ENCODE measurements around the gene RNF149.
"Not testable (repeated sequence)": the region's sequence is repeated elsewhere in the genome, so short reads cannot be mapped to it uniquely, and the experiment has no call there.

The RNF149 gene

DNA sequence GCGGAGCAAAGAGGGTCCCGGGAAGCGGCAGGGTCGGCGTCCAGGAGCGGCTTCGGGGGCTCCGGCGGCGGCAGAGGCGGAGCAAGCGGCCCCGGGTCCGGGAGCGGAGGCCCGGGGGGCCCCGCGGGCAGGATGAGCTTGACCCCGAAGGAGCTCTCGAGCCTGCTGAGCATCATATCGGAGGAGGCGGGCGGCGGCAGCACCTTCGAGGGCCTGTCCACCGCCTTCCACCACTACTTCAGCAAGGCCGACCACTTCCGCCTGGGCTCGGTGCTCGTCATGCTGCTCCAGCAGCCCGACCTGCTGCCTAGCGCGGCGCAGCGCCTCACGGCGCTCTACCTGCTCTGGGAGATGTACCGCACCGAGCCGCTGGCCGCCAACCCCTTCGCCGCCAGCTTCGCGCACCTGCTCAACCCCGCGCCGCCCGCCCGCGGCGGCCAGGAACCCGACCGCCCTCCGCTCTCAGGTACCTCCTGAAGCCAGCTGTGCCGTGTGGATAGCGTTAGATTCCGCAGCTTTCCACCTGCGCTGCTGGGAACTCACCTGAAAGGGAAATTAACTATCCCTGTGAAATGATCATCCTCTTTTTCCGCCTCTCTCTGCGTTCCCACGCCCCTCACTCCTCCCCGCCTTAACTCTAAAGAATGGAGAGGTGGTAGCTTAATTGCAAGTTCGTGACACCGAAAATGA is 55.3 kb downstream of the RNF149 start:
- peak; percentile 48 for DNase-seq

GRCh38 chr2:101252408-101253012 is 56.0 kb downstream of the RNF149 start, which contains the start of gene CNOT11:
TSS of gene CNOT11 (plus strand) at chr2:101252886. CDS start at chr2:101252965, 79 bp downstream.
- DNase-seq, result peak; percentile 95

GRCh38 chr2:101251844-101252407 is 56.6 kb downstream of the RNF149 start:
- DNase-seq, result peak; percentile 80

DNA sequence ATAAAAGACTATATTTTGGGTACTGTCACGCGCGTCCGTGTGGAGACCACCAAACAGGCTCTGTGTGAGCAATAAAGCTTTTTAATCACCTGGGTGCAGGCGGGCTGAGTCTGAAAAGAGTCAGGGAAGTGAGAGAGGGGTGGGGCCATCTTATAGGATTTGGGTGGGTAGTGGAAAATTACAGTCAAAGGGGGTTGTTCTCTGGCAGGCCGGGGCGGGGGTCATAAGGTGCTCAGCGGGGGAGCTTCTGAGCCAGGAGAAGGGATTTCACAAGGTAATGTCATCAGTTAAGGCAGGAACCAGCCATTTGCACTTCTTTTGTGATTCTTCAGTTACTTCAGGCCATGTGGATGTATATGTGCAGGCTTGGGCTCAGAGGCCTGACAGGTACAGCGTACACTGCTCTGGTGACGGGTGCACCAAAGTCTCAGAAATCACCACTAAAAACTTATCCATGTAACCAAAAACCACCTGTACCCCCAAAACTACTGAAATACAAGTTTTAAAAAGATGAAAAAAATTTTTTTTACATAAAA is 57.2 kb downstream of the RNF149 start:
- DNase-seq, result not testable (repeated sequence)

DNA sequence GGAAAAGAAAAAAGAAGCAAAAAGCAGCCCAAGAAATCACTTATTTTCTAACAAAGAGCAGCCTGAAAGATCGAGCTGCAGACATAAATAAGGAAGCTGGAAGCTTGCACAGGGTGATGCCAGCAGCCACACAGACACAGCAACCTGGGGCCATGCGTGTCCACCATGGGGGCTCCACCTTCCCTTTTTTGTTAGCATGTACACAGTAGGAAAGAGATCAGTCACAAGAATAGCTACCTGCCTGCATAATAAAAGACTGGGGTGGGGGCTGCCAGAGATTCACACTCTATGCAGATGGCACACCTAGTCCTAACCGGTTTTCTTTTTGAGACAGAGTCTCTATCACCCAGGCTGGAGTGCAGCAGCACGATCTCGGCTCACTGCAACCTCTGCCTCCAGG is 58.7 kb downstream of the RNF149 start:
- DNase-seq, result no peak

DNA sequence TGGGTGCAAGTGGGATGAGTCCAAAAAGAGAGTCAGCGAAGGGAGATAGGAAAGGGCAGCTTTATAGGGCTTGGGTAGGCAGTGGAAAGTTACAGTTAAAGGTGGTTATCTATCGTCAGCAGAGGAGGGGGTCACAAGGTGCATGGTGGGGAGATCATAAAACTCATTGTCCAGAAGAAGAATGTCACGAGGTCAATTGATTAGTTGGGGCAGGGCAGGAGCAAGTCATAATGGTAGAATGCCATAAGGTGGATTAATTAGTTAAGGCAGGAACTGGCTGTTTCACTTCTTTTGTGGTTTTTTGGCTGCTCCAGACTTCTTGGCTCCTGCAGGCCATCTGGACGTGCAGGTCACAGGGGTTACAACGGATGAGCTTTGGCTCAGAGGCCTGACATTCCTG is 59.7 kb downstream of the RNF149 start:
- not testable (repeated sequence) for DNase-seq

GRCh38 chr2:101245468-101245867 is 63.0 kb downstream of the RNF149 start:
- not testable (repeated sequence) for DNase-seq

- DNase-seq, result not testable (repeated sequence)
Observed at GRCh38 chr2:101244899-101245298, 63.6 kb downstream of the RNF149 start.

DNA sequence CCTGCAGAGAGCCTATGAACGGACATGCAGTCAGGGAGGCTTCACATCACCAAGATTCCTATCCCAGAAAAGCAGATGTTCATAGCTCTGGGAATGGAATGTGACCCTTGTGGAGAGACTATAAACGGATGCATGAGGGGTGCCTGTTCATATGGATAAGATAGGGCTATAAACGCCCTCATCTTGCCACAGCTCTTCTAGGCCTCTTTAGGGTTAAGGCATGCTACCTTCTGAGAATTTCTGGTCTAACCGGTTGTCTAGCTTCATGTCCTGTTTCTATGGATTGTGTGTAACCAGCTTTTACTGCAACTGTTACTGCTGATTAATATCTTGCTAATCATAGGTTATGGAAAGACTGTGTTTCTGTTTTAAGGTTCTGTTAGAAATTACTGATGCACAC is 64.1 kb downstream of the RNF149 start:
- not testable (repeated sequence) for DNase-seq

DNA sequence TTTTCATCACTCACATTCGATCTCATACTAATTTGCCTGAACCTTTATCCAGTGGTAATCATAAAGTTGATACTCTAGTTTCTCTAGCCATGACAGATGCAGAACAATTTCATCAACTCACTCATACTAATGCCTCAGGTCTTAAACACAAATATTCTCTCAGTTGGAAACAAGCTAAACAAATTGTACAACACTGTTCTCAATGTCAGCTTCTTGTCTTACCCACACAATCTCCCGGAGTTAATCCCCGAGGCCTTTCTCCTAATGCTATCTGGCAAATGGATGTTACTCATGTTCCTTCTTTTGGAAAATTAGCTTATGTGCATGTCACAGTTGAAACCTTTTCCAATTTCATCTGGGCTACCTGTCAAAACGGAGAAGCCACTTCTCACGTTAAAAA is 67.3 kb downstream of the RNF149 start:
- no peak for DNase-seq

GRCh38 chr2:101240694-101241093 is 67.8 kb downstream of the RNF149 start:
- DNase-seq, result not testable (repeated sequence)

- not testable (repeated sequence) for DNase-seq
Observed at GRCh38 chr2:101239760-101240118, 68.8 kb downstream of the RNF149 start.

DNA sequence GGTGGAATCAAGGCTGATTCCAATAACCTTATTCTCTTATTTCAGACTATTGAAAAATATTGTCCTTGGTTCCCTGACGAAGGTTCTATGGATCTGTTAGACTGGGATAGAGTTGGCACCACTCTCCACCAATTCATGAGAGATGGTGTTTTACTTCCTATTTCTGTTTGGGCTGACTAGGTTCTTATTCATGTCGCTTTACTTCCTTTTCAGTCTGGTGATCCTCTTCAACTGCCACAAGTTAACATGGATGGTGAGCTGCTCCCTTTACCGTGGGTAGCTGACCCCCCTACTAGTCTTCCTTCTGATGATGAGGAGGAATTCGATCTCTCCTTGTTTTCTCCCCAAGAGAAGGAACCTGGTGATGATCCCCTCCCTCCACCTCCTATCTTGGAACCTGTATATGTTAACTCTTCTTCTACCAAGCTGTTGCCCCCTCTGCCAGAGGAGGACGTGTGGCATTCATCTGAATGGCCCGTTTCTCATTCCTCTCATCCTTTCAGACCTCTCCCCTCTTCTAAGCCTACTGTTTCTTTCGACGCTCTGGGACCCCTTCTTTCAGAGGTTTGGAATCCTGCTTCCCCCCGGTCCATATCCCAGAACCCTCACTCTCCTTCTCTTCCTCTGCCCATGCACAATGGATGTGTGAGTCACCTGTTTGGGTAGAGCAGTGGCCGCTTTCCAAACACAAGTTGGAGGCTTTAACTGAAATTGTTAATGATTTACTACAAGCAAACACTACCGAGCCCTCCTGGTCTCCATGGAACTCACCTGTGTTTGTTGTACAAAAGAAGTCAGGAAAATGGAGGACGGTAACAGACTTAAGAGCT is 69.4 kb downstream of the RNF149 start:
- DNase-seq, result peak; percentile 7

DNA sequence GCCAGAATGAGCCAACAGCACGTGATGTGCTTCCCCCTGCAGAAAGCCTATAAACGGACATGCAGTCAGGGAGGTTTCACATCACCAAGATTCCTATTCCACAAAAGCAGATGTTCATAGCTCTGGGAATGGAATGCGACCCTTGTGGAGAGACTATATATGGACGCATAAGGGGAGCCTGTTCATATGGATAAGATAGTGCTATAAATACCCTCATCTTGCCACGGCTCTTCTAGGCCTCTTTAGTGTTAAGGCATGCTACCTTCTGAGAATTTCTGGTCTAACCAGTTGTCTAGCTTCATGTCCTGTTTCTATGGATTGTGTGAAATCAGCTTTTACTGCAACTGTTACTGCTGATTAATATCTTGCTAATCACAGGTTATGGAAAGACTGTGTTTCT is 70.6 kb downstream of the RNF149 start:
- DNase-seq, result not testable (repeated sequence)

- not testable (repeated sequence) for DNase-seq
Observed at GRCh38 chr2:101235956-101236355, 72.5 kb downstream of the RNF149 start.

- DNase-seq, result no peak
Observed at GRCh38 chr2:101234169-101234938, 74.1 kb downstream of the RNF149 start.

DNA sequence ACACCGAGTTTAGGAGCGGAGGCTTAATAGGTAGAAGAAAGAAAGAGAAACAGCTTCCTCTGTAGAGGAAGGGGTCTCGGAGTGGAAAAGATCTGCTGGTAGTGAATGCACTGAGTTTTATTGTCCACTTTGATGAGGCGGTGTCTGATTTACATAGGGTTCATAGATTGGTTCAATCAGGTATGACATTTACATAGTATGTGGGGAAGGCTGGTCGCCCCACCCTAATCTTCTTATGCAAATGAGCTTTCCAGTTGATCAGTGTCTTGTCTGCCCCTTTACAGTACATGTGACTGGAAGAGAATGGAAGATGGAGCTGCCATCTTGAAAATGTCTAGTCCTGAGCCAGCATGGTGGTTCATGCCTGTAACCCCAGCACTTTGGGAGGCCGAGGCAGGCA is 75.7 kb downstream of the RNF149 start:
- peak; percentile 20 for DNase-seq

DNA sequence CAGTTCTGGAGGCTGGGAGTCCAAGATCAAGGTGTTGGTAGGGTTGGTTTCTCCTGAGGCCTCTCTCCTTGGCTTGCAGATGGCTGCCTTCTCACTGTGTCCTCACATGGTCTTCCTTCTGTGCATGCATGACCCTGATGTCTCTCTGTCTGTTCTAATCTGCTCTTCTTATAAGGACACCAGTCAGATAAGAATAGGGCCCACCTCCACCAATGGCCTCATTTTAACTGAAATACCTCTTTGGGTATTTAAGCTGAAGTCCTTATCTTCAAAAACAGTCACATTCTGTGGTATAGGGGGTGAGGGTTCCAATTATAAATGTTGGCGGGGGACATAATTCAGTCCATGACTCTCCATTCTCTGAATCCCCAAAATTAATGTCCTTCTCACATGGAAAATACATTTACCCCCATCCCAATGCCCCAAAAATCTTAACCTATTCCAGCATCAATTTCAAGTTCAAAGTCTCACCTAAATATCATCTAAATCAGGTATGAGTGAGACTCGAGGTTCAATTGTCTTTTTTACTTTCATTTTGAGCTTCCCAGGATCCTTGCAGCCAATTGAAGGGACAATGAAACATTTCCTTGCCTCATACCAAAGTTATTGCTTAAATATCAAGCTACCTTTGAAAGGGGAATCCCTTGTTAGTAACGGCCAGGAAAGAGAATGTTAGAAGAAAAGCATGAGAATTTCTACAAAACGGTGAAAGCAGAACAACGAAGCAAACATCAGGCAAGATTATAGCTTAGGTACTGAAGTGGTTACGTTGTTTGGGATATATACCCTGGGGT is 76.4 kb downstream of the RNF149 start:
- DNase-seq, result peak; percentile 9

DNA sequence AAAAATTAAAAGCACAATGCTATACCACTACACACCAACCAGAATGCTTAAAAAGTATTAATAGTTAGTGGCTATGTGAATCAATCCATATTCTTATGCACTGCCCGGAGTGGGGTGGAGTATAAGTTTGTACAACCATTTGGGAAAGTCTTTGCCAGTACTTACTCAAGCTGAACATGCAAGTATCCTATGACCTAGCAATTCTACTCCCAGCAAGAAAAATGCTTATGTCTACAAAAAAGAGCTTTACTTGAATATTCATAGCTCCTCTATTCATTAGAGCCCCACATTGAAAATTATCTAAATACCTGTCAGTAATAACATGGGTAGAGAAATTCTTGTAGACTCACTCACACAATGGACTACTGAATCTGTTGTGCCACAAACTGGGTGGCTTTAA is 77.3 kb downstream of the RNF149 start:
- no peak for DNase-seq

DNA sequence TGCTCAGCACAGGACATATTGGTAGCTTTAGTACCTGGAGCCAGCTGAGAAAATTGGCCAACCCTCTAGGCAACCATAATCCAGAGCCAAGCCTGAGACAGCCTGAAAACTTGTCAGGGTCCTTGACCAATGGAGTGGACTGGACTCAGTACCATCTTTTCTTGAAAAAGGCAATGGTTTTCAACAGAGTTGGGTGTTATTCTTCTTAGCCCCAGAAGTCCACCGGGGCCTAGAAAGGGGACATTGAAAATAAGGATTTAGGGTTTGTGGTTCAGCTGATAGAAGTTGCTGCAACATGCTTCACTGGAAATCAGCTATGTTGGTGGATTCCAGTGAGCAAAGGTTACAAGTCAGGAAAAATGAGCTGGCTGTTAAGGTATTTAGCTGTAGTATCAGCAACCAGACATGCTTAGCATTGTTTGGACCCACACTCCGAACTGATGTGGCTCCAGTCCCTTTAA is 77.9 kb downstream of the RNF149 start:
- DNase-seq, result no peak

All from NCI-H2029 (cell line).